Panc1 (cell line): ENCODE data around the gene NUDT15.

ENCODE experiments used
- POLR2AphosphoS5 ChIP-seq: IDR thresholded peaks from 2 replicates; pipeline ENCODE4 v1.6.1; 2012; ENCODE audit warnings: mild to moderate bottlenecking, low read depth, low read length, moderate library complexity
- SIN3A ChIP-seq: IDR thresholded peaks from 2 replicates; pipeline ENCODE4 v1.6.1; 2012; ENCODE audit warnings: low read depth, mild to moderate bottlenecking, low read length, moderate library complexity, borderline replicate concordance; ENCODE audit not compliant: insufficient read depth
- TCF7L2 ChIP-seq: IDR thresholded peaks from 2 replicates; pipeline ENCODE4 v1.6.1; 2011; ENCODE audit warnings: mild to moderate bottlenecking, low read depth, low read length, inconsistent platforms
- TF ChIP-seq, protein P1 (sequence below): fragments of 450-650 bp; IDR thresholded peaks from 2 replicates; pipeline ENCODE4 v1.5.1; 2017; ENCODE audit warnings: mild to moderate bottlenecking
- TF ChIP-seq, protein P2 (sequence below), 2 experiments: IDR thresholded peaks; 2 replicates each; pipeline ENCODE4 v1.6.1; 2011 to 2012; ENCODE audit warnings: low read depth in 2 of 2, control low read depth in 1 of 2, low read length in 1 of 2, mild to moderate bottlenecking in 1 of 2, moderate library complexity in 1 of 2; ENCODE audit not compliant: insufficient read depth in 1 of 2

DNA sequence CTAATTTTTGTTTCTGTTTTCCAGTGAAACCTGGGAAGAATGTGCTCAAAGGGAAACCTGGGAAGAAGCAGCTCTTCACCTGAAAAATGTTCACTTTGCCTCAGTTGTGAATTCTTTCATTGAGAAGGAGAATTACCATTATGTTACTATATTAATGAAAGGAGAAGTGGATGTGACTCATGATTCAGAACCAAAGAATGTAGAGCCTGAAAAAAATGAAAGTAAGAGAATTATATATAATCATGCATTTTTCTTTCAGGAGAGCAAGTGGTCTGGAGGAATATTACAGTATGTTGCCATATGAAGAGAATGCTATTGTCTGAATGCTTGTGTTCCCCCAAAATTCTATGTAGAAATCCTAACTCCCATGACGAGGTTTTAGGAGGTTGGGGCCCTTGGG is 3.4 kb downstream of the NUDT15 start:
- TF ChIP-seq, protein P1, sequence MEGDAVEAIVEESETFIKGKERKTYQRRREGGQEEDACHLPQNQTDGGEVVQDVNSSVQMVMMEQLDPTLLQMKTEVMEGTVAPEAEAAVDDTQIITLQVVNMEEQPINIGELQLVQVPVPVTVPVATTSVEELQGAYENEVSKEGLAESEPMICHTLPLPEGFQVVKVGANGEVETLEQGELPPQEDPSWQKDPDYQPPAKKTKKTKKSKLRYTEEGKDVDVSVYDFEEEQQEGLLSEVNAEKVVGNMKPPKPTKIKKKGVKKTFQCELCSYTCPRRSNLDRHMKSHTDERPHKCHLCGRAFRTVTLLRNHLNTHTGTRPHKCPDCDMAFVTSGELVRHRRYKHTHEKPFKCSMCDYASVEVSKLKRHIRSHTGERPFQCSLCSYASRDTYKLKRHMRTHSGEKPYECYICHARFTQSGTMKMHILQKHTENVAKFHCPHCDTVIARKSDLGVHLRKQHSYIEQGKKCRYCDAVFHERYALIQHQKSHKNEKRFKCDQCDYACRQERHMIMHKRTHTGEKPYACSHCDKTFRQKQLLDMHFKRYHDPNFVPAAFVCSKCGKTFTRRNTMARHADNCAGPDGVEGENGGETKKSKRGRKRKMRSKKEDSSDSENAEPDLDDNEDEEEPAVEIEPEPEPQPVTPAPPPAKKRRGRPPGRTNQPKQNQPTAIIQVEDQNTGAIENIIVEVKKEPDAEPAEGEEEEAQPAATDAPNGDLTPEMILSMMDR: no peak
- TF ChIP-seq, protein P2, sequence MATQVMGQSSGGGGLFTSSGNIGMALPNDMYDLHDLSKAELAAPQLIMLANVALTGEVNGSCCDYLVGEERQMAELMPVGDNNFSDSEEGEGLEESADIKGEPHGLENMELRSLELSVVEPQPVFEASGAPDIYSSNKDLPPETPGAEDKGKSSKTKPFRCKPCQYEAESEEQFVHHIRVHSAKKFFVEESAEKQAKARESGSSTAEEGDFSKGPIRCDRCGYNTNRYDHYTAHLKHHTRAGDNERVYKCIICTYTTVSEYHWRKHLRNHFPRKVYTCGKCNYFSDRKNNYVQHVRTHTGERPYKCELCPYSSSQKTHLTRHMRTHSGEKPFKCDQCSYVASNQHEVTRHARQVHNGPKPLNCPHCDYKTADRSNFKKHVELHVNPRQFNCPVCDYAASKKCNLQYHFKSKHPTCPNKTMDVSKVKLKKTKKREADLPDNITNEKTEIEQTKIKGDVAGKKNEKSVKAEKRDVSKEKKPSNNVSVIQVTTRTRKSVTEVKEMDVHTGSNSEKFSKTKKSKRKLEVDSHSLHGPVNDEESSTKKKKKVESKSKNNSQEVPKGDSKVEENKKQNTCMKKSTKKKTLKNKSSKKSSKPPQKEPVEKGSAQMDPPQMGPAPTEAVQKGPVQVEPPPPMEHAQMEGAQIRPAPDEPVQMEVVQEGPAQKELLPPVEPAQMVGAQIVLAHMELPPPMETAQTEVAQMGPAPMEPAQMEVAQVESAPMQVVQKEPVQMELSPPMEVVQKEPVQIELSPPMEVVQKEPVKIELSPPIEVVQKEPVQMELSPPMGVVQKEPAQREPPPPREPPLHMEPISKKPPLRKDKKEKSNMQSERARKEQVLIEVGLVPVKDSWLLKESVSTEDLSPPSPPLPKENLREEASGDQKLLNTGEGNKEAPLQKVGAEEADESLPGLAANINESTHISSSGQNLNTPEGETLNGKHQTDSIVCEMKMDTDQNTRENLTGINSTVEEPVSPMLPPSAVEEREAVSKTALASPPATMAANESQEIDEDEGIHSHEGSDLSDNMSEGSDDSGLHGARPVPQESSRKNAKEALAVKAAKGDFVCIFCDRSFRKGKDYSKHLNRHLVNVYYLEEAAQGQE (IDR thresholded peaks at IDR 0.05; ENCODE audit: insufficient read depth in 1 of 2, low read depth in 2 of 2, low read length in 1 of 2): no peak
- no peak for TF ChIP-seq POLR2AphosphoS5
- no peak for TF ChIP-seq SIN3A
- TF ChIP-seq TCF7L2: no peak
